ENCODE results near the gene KCNB1.

DNA sequence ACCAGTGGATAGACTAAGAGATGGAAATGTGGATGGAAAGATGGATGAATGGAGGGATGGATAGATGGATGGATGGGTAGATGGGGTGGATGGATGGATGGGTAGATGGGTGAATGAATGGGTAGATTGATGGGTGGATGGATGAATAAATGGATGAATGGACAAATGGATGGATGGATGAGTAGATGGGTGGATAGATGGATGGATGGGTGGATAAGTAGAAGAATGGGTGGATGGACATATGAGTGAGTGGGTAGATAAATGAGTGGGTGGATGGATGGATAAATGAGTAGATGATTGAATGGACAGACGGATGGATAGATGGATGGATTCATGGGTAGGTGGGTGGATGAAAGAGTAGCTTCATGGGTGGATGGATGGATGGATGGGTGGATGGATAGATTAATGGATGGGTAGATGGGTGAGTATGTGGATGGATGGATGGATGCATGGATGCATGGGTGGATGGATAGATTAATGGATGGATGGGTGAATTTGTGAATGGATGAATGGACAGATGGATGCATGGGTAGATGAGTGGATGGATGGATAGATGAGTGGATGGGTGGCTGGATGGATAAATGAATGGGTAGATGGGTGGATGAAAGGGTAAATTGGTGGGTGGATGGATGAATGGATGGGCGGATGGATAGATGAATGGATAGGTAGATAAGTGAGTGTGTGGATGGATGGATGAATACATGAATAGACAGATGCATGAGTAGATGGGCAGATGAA, 29.5 kb upstream of the KCNB1 start:
- no peak for TF ChIP-seq RAD21 (IDR thresholded peaks at IDR 0.05)
- TF ChIP-seq, protein P1, sequence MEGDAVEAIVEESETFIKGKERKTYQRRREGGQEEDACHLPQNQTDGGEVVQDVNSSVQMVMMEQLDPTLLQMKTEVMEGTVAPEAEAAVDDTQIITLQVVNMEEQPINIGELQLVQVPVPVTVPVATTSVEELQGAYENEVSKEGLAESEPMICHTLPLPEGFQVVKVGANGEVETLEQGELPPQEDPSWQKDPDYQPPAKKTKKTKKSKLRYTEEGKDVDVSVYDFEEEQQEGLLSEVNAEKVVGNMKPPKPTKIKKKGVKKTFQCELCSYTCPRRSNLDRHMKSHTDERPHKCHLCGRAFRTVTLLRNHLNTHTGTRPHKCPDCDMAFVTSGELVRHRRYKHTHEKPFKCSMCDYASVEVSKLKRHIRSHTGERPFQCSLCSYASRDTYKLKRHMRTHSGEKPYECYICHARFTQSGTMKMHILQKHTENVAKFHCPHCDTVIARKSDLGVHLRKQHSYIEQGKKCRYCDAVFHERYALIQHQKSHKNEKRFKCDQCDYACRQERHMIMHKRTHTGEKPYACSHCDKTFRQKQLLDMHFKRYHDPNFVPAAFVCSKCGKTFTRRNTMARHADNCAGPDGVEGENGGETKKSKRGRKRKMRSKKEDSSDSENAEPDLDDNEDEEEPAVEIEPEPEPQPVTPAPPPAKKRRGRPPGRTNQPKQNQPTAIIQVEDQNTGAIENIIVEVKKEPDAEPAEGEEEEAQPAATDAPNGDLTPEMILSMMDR (IDR thresholded peaks at IDR 0.05; ENCODE audit: low read depth, low read length, missing input control), result no peak
- TF ChIP-seq, protein P2, sequence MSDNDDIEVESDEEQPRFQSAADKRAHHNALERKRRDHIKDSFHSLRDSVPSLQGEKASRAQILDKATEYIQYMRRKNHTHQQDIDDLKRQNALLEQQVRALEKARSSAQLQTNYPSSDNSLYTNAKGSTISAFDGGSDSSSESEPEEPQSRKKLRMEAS (IDR thresholded peaks at IDR 0.05), result no peak
- TF ChIP-seq GABPA (IDR thresholded peaks at IDR 0.05 in 1 of 2, conservative IDR thresholded peaks at IDR 0.05 in 1 of 2), result no peak
- no peak for TF ChIP-seq JUND (IDR thresholded peaks at IDR 0.05)
- no peak for TF ChIP-seq YY1 (IDR thresholded peaks at IDR 0.05)
- TF ChIP-seq HNF4G (IDR thresholded peaks at IDR 0.05), result no peak
- no peak for TF ChIP-seq TAF1 (conservative IDR thresholded peaks at IDR 0.05)
- TF ChIP-seq, protein P3, sequence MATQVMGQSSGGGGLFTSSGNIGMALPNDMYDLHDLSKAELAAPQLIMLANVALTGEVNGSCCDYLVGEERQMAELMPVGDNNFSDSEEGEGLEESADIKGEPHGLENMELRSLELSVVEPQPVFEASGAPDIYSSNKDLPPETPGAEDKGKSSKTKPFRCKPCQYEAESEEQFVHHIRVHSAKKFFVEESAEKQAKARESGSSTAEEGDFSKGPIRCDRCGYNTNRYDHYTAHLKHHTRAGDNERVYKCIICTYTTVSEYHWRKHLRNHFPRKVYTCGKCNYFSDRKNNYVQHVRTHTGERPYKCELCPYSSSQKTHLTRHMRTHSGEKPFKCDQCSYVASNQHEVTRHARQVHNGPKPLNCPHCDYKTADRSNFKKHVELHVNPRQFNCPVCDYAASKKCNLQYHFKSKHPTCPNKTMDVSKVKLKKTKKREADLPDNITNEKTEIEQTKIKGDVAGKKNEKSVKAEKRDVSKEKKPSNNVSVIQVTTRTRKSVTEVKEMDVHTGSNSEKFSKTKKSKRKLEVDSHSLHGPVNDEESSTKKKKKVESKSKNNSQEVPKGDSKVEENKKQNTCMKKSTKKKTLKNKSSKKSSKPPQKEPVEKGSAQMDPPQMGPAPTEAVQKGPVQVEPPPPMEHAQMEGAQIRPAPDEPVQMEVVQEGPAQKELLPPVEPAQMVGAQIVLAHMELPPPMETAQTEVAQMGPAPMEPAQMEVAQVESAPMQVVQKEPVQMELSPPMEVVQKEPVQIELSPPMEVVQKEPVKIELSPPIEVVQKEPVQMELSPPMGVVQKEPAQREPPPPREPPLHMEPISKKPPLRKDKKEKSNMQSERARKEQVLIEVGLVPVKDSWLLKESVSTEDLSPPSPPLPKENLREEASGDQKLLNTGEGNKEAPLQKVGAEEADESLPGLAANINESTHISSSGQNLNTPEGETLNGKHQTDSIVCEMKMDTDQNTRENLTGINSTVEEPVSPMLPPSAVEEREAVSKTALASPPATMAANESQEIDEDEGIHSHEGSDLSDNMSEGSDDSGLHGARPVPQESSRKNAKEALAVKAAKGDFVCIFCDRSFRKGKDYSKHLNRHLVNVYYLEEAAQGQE (IDR thresholded peaks at IDR 0.05), result no peak
